Measurements from ENCODE around the gene TBCD.

TBCD gene

DNA sequence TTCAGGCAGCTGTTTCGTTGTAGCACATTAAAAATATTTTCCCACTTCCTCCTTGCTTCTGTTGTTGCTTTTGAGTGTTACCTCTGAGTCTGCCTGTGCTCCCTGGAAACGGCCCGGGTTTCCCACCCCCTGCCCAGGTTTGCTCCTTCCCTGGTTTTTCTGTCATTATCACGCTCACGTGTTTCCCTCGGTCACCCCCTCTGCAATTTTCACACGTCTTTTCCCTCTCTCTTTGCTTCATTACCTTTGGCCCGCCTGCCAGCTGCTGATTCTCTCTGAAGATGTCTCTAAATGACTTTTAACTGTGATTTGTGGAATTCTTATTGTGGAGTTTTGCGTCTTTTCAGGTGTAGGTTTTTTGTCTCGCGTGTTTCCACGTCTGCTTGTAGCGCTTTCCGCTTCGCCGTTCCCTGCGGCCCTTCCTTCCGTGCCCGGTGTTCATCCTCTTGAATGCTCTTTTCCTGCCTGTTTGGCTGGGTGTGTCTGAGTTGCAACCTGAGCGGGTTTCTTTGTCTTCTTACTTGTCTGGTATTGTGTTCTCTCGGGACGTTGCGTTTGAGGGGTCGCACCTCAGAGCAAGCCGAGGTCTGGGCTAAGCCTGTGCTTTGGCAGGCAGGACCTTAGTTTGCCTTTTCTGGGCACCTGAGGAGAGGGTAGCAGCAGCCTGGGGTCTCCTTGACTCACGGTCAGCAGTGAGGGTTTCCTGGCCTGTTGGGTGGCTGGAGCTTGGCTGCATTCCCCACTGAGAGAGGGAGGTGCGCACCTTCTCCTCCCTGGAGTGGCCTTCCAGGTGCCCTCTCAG, 184.3 kb downstream of the TBCD start:
- TF ChIP-seq, protein P1, sequence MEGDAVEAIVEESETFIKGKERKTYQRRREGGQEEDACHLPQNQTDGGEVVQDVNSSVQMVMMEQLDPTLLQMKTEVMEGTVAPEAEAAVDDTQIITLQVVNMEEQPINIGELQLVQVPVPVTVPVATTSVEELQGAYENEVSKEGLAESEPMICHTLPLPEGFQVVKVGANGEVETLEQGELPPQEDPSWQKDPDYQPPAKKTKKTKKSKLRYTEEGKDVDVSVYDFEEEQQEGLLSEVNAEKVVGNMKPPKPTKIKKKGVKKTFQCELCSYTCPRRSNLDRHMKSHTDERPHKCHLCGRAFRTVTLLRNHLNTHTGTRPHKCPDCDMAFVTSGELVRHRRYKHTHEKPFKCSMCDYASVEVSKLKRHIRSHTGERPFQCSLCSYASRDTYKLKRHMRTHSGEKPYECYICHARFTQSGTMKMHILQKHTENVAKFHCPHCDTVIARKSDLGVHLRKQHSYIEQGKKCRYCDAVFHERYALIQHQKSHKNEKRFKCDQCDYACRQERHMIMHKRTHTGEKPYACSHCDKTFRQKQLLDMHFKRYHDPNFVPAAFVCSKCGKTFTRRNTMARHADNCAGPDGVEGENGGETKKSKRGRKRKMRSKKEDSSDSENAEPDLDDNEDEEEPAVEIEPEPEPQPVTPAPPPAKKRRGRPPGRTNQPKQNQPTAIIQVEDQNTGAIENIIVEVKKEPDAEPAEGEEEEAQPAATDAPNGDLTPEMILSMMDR (IDR thresholded peaks at IDR 0.05; ENCODE audit: insufficient read depth, missing control alignments), result no peak
- no peak for FAIRE-seq
- DNase-seq (ENCODE audit: insufficient read length, low spot score), result no peak

DNA sequence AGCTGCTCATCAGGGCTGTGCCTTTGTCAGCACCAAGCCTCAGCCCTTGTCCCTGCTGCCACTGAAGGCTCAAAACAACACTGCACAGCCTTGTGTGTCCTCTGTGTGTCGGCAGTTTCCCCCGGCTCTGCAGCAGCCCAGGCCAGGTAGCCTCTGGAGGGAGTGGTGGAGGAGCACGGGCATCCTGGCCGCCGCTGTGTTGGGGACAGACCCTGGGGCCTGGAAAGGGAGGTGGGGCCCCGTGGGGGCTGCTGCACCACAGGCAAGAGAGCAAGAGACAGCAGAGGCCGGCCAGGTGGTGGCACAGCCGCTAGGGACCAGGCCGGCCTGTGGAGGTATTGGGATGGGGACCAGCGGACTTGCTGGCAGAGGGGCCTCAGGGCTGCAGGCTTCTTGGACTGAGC, 184.9 kb downstream of the TBCD start:
- DNase-seq (ENCODE audit: insufficient read length, low spot score), result no peak
- no peak for FAIRE-seq
- TF ChIP-seq, protein P1 (IDR thresholded peaks at IDR 0.05; ENCODE audit: insufficient read depth, missing control alignments), result no peak

DNA sequence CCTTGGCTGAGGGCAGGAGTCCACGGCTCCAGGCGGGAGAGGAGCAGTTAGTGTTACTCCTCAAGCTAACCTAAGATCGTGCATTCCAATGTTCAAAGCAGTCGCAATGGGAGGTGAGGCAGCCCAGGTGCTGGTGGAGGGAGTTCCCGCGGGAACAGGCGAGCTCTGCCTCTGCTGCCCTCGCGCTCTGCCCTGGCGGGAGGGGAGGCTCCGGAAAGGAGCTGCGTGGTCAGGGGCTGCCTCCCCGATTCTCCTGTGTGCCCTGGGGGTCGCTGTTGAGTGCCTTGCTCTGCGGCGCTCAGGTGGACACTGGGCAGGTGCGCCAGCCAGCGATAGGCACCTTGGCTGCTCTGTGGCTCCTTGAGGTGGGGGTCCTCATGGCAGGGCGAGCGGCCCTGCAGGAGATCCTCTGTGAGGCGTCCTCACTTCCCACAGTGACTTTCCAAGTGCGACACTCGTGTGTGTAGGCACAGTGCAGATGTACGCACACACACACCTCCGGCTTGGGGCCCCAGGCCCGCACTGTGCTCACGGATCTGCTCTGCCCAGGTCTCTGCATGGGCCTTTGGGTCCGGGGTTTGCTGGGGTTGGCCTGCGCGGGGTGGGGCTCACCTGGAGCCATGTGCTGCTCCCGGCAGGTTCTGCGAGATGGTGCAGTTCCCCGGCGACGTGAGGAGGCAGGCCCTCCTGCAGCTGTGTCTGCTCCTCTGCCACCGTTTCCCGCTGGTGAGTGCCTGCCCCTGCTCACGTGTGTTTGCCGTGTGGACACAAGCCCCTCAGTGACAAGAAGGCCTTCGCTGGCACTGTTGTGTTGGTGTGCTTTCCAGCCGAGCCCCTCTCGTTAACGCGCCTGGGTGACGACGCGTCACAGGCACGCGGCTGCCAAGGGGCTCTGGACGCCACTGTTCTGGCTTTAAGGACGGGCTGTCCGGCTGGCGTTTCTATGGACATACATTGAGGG, 185.8 kb downstream of the TBCD start:
- TF ChIP-seq, protein P1 (IDR thresholded peaks at IDR 0.05; ENCODE audit: insufficient read depth, missing control alignments), result no peak
- no peak for DNase-seq (ENCODE audit: insufficient read length, low spot score)
- FAIRE-seq, result no peak

DNA sequence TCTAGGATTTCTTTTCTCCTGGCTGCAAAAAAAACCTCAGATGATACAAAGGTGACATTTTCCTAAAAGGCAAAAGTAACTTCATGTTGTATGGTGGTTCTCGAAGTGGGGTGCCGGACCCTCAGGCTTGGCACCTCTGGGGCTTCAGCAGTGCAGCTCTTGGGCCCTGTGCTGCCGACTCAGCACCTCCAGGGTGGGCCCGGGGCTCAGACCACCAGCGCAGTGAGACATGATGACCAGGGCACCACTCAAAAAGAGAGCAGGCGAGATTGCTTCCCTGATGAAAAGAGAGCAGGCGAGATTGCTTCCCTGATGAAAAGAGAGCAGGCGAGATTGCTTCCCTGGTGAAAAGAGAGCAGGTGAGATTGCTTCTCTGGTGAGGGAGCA, 186.6 kb downstream of the TBCD start:
- DNase-seq (ENCODE audit: insufficient read length, low spot score) (no peak), FAIRE-seq (no peak)
- TF ChIP-seq, protein P1 (IDR thresholded peaks at IDR 0.05; ENCODE audit: insufficient read depth, missing control alignments), result no peak

DNA sequence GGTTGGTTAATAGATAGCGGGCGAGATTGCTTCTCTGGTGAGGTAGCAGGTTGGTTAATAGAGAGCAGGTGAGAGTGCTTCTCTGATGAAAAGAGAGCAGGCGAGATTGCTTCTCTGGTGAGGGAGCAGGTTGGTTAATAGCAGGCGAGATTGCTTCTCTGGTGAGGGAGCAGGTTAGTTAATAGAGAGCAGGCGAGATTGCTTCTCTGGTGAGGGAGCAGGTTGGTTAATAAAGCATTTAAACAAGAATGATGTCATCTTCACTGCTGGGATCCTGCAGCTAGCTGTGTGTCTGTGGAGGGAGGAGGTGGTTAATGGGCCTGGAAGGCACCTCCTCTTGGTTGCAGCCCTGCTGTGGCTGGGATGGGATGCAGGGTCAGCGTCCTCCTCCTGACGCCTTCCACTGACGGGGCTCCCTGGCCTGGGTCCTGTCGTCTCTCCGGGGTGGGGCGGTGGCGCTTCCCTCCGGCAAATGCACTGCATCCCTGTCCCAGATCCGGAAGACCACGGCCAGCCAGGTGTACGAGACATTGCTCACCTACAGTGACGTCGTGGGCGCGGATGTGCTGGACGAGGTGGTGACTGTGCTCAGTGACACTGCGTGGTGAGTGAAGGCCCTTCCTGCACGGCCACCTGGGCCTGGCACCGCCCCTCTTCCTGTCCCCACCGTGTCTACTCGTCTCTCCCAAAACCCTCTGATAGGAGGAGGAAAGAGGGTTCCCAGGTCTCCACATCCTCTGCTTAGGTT, 187.2 kb downstream of the TBCD start:
- TF ChIP-seq, protein P1 (IDR thresholded peaks at IDR 0.05; ENCODE audit: insufficient read depth, missing control alignments), result no peak
- DNase-seq (ENCODE audit: insufficient read length, low spot score), result no peak
- no peak for FAIRE-seq

DNA sequence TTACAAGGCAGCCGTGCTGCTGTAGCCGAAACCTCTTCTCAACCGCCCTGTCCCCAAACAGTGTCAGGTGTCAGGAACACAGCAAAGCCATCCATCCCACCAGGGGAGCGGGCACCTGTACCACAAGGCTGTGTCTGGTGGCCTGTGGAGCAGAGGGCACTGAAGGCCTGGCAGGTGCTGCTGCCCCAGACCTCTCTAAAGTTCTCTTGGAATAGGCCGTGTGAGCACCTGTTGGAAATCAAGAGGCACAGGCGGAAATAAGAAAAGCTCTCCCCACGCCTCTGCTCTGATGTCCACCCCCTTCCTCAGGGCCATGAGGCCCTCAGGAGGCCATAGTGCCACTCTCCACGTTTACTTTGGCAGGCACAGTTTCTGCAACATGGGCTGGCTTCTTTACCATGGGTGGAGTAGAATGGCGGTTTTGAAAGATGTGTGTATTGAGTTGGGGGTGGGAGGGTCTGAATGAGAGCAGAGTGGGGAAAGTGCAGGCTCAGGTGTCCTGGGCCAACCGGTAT, 187.8 kb downstream of the TBCD start:
- TF ChIP-seq, protein P1 (IDR thresholded peaks at IDR 0.05; ENCODE audit: insufficient read depth, missing control alignments), result no peak
- FAIRE-seq (no peak), DNase-seq (ENCODE audit: insufficient read length, low spot score) (no peak)

Measured in D721Med (cell line).